HG02678 (cell line): Measurements from ENCODE around the gene CACNG4.

Source experiments
- ATAC-seq: cut with Tn5 transposase; IDR thresholded peaks from one replicate; pipeline ENCODE4 v1.9.1; 2021; ENCODE audit warnings: mild to moderate bottlenecking, moderate library complexity; ENCODE audit not compliant: unreplicated experiment

The CACNG4 gene

DNA sequence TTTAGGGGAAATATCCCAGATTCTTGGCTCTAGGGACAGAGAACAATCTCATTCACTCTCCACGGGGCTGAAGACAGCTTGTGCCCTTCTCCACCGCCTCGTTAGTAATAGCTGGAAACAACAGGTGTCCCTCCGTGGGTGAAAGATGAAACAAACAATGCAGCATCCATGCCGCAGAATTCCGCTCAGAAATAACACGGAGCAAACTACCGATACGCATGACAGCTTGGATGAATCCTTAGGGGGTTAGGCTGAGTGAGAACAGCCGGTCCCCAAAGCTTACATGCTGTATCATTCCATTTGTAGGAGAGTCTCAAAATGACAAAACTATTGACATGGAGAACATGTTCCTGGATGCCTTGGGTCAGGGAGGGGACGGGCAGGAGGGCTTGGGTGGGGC, 50.5 kb downstream of the CACNG4 start:
- ATAC-seq, result no peak

DNA sequence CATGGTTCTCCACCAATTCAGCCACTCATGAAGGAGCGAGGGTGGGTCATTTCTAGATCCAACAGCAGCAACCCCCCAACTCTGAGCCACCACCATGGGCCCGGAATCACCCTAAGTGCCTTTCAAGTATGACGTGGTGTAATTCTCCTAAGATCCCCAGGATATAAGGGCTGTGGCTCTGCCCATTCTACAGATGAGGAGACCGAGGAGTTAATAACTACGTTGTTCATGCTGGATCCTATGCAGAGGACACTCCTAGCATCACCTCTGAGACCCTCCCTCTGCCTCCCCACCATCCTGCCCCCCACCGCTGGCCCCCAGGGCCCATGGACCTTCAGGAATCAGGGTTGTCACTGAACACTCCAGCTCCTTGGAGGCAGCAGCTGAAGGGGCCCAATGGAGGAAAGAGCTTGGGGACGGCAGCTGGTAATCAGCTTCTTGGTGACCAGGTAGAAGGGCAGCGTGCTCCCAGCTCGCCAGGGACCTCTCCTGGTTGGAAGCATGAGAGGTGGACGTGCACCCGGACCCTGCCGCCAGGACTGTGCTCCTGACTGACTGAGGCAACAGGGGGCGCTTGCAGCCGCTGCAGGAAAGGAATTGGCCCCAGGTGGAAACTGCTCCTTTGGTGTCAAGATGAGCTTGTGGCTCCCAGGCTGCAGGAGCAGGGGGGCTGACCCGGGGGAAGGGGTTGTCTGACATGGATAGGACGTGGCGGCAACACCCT, 51.7 kb downstream of the CACNG4 start:
- ATAC-seq, result no peak

DNA sequence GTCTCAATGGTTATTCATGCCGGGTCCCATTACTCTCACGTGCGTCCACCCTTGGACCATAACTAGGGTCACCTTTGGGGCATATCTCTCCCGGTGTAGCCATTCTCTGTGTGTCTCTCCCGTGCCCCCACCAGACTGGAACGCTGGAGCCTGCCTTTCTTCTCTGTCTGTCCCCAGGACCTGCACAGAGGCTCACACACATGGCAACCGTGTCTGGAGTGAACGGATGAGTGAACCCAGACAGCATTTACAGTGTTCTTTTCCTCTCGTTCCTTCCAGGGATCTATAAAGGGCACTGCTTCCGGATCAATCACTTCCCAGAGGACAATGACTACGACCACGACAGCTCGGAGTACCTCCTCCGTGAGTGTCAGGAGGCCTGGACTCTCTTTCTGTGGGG, 53.4 kb downstream of the CACNG4 start:
- no peak for ATAC-seq

DNA sequence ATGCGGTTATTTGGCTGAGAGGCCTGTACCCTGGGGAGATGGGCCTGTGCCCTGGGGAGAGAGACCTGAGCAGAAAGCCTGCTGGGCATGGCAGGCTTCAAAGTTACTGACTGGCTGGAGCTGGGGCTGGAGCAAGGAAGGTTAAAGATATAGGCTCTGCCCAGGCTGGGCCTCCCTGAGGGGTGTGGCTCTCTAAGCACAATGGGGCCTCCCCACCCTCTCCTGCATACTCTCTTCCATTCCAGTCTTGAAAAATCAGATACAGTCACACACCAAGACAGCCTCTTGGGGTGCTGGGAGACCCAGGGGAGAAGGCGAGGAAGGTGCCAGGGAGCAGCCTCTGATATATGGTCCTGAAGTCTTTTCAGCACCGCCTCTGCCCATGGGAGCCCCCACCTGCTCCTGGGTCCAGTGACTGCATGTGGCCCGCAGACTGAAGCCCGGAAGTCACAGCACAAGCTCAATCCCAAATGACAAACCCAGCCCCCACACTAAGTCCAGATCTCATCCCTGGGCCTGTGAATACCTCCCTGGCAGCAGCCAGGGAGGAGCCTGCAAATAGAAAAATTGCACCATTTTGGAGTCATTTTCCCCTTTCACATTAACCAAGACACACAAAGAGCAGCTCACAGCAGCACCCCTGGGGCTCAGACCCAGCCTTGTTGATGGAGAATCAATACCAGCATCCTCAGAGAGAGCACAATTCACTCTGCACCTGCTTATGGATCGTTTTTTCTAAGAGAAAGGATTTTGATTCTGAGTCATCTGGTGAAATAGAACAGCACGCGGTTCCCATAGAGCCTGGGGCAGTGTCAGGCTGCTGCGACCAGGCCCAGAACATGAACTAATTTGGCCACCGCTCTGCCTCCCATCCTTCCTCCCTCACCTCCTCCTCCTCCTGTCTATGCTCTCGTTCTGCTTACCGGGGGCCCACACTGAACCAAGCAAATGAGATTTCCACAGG, 54.2 kb downstream of the CACNG4 start:
- ATAC-seq, result no peak

DNA sequence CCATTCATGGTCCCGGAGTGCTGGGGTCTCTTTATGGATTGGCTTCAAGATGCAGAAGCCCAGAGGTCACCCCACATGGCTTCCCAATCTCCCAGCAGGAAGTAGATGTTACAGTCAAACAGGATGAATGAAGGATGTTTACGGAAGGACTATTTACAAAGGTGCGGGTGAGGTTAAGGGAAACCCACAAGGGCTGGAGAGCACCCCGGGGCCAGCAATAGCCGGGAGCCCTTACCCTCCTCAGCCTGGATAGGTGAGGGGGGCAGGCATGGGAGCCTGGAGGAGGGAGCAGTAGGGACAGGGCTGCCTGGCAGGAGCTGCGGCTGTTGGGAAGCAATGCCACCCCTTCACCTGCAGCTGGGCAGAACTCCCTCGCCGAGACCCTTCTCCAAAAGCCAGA, 55.3 kb downstream of the CACNG4 start:
- ATAC-seq, result no peak

DNA sequence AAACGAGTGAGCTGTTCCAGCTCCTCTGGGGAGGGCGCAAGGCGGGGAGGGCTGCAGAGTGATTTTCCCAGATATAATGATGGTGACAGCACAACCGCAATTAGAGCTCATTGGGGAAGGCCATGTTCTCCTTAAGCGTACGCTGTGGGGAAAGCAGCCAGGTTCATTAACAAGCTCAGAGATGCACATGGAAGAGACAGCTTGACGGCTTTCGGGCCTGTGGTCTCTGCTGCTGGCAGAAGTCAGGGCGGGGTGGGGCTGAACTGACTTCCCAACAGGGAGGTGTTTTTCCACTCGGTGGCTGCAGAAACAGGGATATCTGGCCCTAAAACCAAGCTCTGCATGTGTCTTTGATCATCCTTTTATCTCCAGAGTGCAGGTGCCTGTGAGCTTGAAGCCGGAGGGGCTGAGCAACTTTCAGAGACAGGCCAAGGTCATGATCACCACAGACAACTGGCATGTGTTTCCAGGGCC, 55.8 kb downstream of the CACNG4 start:
- no peak for ATAC-seq

DNA sequence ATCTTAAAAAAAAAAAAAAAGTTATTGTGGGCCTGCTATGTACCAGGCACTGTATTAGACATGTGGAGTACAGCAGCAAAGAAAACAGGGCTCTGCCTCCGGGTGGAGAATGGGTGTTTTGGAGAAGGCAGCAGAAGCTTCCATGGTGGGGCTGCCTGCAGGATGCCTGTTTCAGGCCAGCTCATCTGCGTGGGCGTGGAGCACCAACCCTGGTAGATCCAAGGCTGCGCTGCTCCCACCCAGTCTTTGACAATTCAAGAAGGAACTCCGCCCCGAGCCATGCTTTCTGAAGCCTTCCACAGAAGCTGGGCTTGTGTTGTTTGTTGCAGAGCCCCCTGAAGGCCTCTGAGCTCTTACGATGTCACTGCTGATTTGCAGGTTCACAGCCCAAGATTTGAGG, 56.7 kb downstream of the CACNG4 start:
- no peak for ATAC-seq

DNA sequence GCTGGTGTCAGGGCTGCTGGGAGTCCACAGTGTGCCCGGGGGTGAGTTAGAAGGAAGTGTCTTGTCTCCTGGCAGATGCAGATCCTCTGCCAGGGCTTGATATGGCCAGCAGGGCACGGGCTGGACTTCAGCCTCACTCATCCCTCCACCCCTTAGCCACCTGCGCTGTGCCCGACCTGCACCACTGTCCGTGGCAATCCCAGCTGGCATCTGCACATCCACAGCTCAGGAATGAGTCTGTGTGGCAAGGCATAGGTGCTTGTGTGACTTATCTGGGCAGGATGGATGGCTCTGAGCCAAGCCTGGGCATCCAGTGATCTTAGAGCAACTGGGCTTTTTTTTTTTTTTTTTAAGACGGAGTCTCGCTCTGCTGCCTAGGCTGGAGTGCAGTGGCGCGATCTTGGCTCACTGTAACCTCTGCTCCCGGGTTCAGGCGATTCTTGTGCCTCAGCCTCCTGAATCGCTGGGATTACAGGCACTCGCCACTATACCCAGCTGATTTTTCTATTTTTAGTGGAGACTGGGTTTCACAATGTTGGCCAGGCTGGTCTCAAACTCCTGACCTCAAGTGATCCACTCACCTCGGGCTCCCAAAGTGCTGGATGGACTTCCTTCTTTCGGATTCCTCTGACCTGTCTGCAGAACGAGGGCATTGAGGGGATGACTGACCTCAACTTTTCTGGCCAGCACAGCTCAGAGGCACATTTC, 57.4 kb downstream of the CACNG4 start:
- no peak for ATAC-seq

DNA sequence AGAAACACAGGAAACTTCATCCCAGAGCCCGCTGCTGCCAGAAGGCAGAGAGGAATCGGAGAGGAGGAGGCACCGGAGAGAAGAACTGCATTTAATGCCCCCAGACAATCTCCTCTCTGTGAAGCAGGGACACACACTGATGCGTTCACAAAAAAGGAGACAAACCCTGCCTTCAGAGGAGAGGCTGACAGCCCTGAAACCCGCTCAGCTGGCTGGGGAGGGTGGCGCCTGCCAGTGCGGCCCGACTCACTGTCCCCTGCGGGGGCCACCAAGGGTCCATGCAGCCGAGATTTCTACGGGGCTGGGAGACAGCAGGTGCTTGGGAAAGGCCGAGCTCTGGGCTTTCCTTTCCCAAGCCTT, 57.9 kb downstream of the CACNG4 start:
- ATAC-seq, result no peak

DNA sequence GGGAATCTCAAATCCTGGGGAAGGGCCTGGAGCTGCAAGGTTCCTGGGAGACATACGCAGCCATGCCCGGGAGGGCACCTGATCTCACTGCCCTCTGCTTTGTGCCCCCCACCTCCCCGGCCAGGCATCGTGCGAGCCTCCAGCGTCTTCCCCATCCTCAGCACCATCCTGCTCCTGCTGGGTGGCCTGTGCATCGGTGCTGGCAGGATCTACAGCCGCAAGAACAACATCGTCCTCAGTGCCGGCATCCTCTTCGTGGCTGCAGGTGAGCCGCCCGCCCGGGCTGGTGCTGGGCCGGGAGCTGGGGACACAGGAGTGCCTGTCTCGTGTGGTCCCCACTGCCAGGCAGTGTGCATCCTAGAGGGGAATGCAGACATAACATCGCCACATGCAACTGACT, 60.2 kb downstream of the CACNG4 start:
- ATAC-seq, result no peak

DNA sequence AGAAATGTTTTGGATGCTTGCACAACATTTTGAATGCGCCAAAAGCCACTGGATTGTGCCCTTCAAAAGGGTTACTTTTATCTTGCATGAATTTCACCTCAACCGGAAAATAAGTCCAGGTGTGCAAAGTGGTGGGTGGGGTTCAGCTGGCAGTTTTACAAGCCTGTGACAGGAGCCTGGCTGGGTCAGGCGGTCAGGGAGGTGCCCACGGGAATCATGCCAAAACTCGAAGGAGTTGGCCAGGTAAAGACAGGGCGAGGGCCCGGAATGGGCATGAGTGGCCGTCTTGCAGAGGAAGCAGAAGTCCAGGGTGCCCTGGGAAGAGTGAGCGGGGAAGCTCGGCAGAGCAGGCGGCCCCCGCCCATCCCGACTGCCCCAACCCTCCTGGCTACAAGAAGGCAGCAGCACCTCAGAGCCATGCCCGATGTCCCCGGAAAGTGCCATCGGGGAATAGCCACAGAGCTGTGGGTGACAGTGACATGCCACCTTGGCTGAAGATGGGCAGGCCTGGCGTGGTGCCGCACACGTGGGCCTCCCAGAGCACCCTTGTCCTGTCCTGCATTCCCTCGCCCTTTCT, 60.8 kb downstream of the CACNG4 start:
- no peak for ATAC-seq

DNA sequence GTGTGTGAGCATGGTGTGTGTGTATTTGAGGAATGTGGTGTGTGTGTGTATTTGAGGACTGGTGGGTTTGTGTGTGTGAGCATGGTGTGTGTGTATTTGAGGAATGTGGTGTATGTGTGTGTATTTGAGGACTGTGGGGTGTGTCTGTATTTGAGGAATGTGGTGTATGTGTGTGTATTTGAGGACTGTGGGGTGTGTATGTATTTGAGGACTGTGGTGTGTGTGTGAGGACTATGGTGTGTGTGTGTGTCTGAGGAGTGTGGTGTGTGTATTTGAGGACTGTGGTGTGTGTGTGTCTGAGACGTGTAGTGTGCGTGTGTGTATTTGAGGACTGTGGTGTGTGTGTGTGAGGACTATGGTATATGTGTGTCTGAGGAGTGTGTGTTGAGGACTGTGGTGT, 61.8 kb downstream of the CACNG4 start:
- ATAC-seq, result no peak

DNA sequence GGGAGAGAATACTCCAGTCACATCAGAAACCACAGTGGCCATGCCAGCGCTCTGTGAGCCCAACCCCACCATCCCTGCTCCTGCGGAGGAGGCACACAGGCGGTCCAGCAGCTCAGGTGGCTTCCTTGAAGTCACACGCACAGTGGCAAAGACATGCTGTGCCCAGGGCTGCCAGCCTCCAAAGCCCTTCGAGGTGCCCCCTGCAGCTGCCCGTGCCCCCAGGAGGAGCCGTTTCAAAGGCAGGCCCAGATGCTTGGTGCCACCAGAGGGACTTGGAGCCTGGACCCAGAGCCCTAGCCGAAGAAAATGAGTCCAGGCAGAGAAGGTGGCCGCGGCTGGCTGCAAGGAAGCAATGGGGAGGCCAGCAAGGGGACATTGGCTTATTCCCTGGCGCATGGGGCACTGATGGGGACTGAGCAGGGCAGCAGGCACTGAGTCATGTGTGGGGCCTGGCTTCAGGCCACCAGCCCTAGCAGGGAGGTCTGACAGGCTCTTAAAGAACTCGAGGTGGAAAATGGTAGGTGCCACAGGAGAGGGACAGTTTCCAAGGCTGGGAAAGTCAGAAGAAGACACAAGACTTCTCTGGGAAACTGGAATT, 62.6 kb downstream of the CACNG4 start:
- ATAC-seq, result no peak

DNA sequence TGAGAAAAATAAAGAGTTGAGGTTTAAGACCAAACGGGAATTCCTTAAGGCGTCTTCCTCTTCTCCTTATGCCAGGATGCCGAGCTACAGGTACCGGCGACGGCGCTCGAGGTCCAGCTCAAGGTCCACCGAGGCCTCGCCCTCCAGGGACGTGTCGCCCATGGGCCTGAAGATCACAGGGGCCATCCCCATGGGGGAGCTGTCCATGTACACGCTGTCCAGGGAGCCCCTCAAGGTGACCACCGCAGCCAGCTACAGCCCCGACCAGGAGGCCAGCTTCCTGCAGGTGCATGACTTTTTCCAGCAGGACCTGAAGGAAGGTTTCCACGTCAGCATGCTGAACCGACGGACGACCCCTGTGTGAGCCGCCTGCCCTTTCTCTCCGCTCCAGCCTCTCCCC, 66.1 kb downstream of the CACNG4 start:
- ATAC-seq, result no peak

DNA sequence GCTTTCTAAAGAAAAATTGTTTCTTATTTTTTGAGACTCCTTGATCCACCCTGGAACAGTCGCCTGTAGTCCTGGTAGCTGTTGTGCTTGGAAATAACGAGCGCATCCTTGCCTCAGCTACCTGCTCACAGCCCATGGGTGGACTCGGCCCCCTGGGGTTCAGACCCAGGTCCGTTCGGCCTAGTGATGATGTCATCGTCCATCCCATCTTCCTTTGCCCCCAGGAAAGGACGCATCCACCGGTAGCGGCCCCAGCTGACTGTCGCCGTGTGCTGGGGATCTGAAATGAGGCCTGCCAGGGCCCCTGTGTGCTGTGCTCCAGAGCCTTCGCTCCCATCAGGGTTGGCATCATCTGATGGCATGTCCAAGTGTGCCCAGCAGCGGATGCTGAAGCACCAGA, 67.9 kb downstream of the CACNG4 start:
- no peak for ATAC-seq

DNA sequence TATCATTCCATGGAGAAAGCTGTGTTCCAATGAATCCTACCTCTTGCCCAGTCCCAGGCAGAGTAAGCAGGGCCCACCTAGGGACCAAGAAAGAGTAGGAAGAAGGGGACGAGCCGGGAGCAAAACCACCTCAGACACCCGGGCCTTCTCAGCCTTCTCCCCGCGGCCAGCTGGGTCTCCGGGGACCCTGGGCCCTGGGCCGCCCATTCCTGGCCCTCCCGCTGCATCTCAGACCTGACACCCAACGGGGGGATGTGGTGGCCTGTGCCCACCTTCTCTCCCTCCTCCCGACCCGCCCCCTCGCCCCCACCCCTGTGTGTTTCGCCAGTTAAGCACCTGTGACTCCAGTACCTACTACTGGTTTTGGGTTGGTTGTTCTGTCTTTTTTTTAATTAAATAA, 68.5 kb downstream of the CACNG4 start:
- no peak for ATAC-seq

DNA sequence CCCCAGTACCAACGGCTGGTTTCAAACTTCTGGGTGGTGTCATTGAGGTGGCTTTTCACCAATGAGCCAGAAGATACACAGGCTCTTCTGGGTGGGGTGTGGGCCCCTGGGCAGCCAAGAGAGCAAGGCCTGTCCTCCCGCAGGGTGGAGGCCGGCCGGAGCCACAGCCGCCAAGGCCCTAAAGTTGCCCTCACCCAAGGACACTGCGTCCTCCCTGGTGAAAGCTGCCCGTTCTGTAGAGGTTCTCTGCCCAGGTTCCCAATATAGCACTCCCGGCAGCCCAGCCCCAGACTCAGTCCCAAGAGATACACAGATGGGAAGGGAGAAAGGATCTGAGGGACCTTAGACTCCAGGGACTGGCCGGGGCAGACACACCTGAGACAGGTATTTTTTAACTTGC, 69.1 kb downstream of the CACNG4 start:
- ATAC-seq, result no peak

DNA sequence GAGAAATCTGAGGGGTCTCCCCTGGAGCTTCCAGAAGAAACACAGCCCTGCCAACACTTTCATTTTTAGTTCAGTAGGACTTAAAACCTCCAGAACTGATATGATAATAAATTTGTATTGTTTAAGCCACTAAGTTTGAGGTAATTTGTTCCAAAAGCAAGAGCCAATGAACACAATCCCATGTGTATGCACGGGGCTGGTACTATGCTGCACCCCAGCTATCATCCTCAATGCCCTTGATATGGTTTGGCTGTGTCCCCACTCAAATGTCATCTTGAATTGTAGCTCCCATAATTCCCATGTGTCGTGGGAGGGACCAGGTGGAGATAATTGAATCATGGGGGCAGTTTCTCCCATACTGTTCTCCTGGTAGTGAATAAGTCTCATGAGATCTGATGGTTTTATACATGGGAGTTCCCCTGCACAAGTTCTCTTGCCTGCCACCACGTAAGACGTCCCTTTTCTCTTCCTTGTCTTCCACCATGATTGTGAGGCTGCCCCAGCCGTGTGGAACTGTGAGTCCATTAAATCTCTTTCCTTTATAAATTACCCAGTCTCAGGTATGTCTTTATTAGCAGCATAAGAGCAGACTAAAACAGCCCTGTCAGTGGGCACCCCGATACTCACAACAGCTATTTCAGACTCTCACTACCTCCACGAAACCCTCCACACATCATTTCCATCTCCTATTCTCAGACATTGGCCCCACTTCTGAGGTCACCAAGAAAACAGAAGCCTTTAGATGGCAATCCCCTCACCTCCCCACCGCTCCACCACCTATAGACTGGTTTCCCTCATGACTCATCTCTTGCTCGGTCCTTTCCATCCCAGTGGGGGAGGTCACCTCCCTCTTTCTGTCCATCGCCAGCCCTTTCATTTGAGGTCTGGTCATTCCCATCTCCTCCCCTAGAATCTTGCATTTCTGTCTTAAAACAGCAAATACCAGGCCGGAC, 70.9 kb downstream of the CACNG4 start:
- ATAC-seq, result peak; percentile 88

DNA sequence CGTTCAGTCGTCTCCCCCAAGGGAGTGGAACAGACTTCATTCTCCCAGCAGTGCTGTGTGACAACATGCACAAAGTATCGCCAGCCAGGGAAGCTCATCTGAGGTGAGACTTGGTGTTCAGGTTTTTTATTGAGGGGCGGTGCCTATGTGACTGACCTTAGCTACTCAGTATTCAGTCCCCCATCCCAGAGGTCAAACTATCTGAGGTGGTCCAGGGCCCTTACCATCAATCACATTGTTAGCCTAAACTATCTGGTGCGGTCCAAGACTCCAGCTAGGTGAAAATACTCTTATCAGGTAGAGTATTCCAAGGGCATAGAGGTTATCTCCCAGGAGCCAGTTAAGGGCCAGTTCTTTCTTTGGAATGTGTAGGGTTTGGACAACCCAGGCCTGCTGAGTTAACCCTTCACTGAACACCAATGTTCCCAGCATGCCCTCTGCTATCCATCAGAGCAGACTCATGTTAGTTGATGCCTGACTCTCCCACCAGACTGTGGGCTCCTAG, 74.4 kb downstream of the CACNG4 start:
- ATAC-seq, result no peak
